Activated T-helper 1 cell treated with anti-CD3 and anti-CD28 coated beads, Interleukin-12 subunit alpha, Interleukin-12 subunit beta, Interleukin-2, Interleukin-4 antibody, amounts not matched to agents 30 ng/mL and 10 ng/mL and 1 ng/mL, durations not matched to agents 14 hours and 24 hours and 36 hours (primary cell): ENCODE data around the gene KIF12. TPM values are rescaled to one million over a fixed set of nuclear protein-coding genes. Genes with fewer than 3 reads are reported as not detected.

Source experiments
- DNase-seq: peaks from one replicate; pipeline ENCODE4 v3.0.0; 2021; ENCODE audit warnings: low spot score
- H3K27ac Mint-ChIP-seq: one replicate; pipeline ENCODE4 v1.8.0; 2021; ENCODE audit warnings: mild to moderate bottlenecking, mixed read lengths
- H3K27me3 Mint-ChIP-seq: one replicate; pipeline ENCODE4 v1.8.0; 2022; ENCODE audit warnings: mild to moderate bottlenecking, moderate library complexity, mixed read lengths; ENCODE audit not compliant: insufficient read depth
- H3K36me3 Mint-ChIP-seq: one replicate; pipeline ENCODE4 v1.8.0; 2021; ENCODE audit warnings: low read depth, mixed read lengths
- H3K4me1 Mint-ChIP-seq: one replicate; pipeline ENCODE4 v1.8.0; 2021; ENCODE audit warnings: low read depth, mixed read lengths
- H3K4me3 Mint-ChIP-seq: one replicate; pipeline ENCODE4 v1.8.0; 2021; ENCODE audit warnings: mild to moderate bottlenecking, moderate library complexity, mixed read lengths
- H3K9me3 Mint-ChIP-seq: one replicate; pipeline ENCODE4 v1.8.0; 2021; ENCODE audit warnings: mixed read lengths
- intact Hi-C: fragments of 100-400 bp; cut with micrococcal nuclease; formaldehyde crosslinking; loops from one replicate; pipeline ENCODE4 v1.15.1; 2024
- total RNA-seq: library from RNA; stranded (reverse); gene quantifications from 2 replicates; pipeline ENCODE4 v1.2.3, GENCODE V29; 2022

The KIF12 gene
- total RNA-seq, 1 donor from 2014 or later: not detected

- H3K9me3 Mint-ChIP-seq: no peaks in the 10 kb centered on the region
- intact Hi-C loops: no loop called here
- DNase-seq: no peak
- H3K36me3 Mint-ChIP-seq: no peaks in the 10 kb centered on the region
- H3K27ac Mint-ChIP-seq: no peak overlapping the region
- H3K27me3 Mint-ChIP-seq: peaks cover 19% of the 10 kb centered on the region
- H3K4me1 Mint-ChIP-seq: peaks cover 5% of the 10 kb centered on the region
- no peak overlapping the region for H3K4me3 Mint-ChIP-seq
Measured at GRCh38 chr9:114093761-114094505, 5.2 kb downstream of the KIF12 start.

GRCh38 chr9:114093031-114093471, 6.0 kb downstream of the KIF12 start:
- intact Hi-C loops: no loop called here
- DNase-seq: no peak
- H3K27ac Mint-ChIP-seq: no peak overlapping the region
- no peak overlapping the region for H3K4me3 Mint-ChIP-seq
- H3K27me3 Mint-ChIP-seq: peaks cover 18% of the 10 kb centered on the region
- no peaks in the 10 kb centered on the region for H3K36me3 Mint-ChIP-seq
- H3K4me1 Mint-ChIP-seq: peaks cover 5% of the 10 kb centered on the region
- no peaks in the 10 kb centered on the region for H3K9me3 Mint-ChIP-seq

GRCh38 chr9:114092336-114092735, 6.8 kb downstream of the KIF12 start:
- H3K9me3 Mint-ChIP-seq: no peaks in the 10 kb centered on the region
- H3K27ac Mint-ChIP-seq: no peak overlapping the region
- no peak for DNase-seq
- peaks cover 14% of the 10 kb centered on the region for H3K27me3 Mint-ChIP-seq
- intact Hi-C loops: no loop called here
- peaks cover under 1% of the 10 kb centered on the region for H3K4me1 Mint-ChIP-seq
- H3K4me3 Mint-ChIP-seq: no peak overlapping the region
- H3K36me3 Mint-ChIP-seq: no peaks in the 10 kb centered on the region

- DNase-seq: no peak
- no peaks in the 10 kb centered on the region for H3K4me1 Mint-ChIP-seq
- H3K27me3 Mint-ChIP-seq: peaks cover 8% of the 10 kb centered on the region
- intact Hi-C loops: no loop called here
- H3K36me3 Mint-ChIP-seq: no peaks in the 10 kb centered on the region
- no peak overlapping the region for H3K27ac Mint-ChIP-seq
- H3K9me3 Mint-ChIP-seq: no peaks in the 10 kb centered on the region
- H3K4me3 Mint-ChIP-seq: no peak overlapping the region
Measured at GRCh38 chr9:114091711-114092110, 7.4 kb downstream of the KIF12 start.

- DNase-seq: no peak
- intact Hi-C loops: no loop called here
- H3K27me3 Mint-ChIP-seq: peaks cover 2% of the 10 kb centered on the region
- H3K36me3 Mint-ChIP-seq: no peaks in the 10 kb centered on the region
- H3K27ac Mint-ChIP-seq: no peak overlapping the region
- no peaks in the 10 kb centered on the region for H3K4me1 Mint-ChIP-seq
- H3K9me3 Mint-ChIP-seq: no peaks in the 10 kb centered on the region
- H3K4me3 Mint-ChIP-seq: no peak overlapping the region
Measured at GRCh38 chr9:114090798-114091197, 8.3 kb downstream of the KIF12 start.

- DNase-seq: no peak
- intact Hi-C loops: no loop called here
- no peaks in the 10 kb centered on the region for H3K4me1 Mint-ChIP-seq
- H3K9me3 Mint-ChIP-seq: no peaks in the 10 kb centered on the region
- H3K36me3 Mint-ChIP-seq: no peaks in the 10 kb centered on the region
- H3K4me3 Mint-ChIP-seq: no peak overlapping the region
- H3K27me3 Mint-ChIP-seq: no peaks in the 10 kb centered on the region
- H3K27ac Mint-ChIP-seq: no peak overlapping the region
Measured at GRCh38 chr9:114089206-114089840, 9.8 kb downstream of the KIF12 start.

DNA sequence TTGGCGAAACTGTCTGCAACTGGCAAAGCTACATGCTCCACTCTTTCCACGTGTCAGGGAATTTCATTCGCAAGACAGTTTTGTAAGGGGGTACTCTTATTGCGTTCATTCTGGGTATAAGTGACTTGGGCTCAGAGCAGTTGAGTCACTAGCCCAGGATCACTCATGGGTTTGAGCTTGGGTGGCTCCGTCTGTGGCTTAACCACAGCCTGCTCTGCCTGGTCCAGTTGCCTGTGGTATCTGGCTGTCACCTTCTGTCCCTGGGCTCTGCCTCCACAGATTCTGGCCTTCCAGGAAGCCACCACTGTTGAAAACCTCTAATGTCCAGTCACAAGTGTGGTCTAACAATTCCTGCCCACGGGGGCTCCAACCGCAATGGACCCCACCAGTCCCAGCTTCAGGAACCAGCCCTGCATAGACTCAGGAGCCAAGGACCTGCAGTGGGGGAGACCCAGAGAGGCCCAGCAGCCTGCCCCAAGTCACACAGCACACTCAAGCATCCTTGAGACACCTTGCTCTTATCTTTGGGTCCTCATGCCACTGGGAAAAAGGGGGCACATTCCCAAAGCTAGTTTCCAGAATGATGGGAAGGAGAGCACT, 10.4 kb downstream of the KIF12 start:
- Mint-ChIP-seq H3K27ac (no peak overlapping the region), H3K27me3 (no peaks in the 10 kb centered on the region), H3K36me3 (no peaks in the 10 kb centered on the region), H3K4me1 (no peaks in the 10 kb centered on the region), H3K9me3 (no peaks in the 10 kb centered on the region), H3K4me3 (no peak overlapping the region)
- intact Hi-C loops: no loop called here
- no peak for DNase-seq

DNA sequence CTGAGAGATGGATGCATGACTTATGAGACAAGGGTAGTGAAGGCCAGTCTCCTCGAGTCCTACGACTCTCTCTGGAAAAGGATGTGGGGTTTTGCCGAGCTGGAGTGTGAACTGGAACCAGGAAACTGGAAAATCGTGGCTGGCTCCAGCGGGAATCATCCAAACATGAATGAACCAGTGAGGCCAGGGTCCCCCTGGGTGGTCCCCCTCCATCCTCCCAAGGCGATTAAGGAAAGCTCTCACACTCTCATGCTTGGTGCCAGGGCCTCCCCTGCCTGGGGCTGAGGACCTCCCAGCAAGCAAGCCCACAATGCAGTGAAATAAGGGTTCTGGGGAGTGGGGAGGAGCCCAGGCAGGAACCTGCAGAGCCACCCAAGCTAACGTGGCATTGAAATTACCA, 11.4 kb downstream of the KIF12 start:
- Mint-ChIP-seq H3K27me3 (no peaks in the 10 kb centered on the region), H3K27ac (no peak overlapping the region), H3K4me1 (no peaks in the 10 kb centered on the region), H3K9me3 (no peaks in the 10 kb centered on the region), H3K36me3 (no peaks in the 10 kb centered on the region), H3K4me3 (no peak overlapping the region)
- DNase-seq: no peak
- intact Hi-C loops: no loop called here

GRCh38 chr9:114086607-114087006, 12.5 kb downstream of the KIF12 start:
- Mint-ChIP-seq H3K4me1 (no peaks in the 10 kb centered on the region), H3K27me3 (no peaks in the 10 kb centered on the region), H3K4me3 (no peak overlapping the region), H3K36me3 (no peaks in the 10 kb centered on the region), H3K9me3 (no peaks in the 10 kb centered on the region), H3K27ac (no peak overlapping the region)
- intact Hi-C loops: no loop called here
- no peak for DNase-seq

- Mint-ChIP-seq H3K4me3 (no peak overlapping the region), H3K27me3 (no peaks in the 10 kb centered on the region), H3K27ac (no peak overlapping the region), H3K4me1 (no peaks in the 10 kb centered on the region), H3K9me3 (no peaks in the 10 kb centered on the region), H3K36me3 (no peaks in the 10 kb centered on the region)
- DNase-seq: no peak
- intact Hi-C loops: no loop called here
Measured at GRCh38 chr9:114086009-114086408, 13.1 kb downstream of the KIF12 start.

- no peaks in the 10 kb centered on the region for H3K4me1 Mint-ChIP-seq
- H3K9me3 Mint-ChIP-seq: no peaks in the 10 kb centered on the region
- intact Hi-C loops: no loop called here
Measured at GRCh38 chr9:114085387-114085789, 13.7 kb downstream of the KIF12 start.

DNA sequence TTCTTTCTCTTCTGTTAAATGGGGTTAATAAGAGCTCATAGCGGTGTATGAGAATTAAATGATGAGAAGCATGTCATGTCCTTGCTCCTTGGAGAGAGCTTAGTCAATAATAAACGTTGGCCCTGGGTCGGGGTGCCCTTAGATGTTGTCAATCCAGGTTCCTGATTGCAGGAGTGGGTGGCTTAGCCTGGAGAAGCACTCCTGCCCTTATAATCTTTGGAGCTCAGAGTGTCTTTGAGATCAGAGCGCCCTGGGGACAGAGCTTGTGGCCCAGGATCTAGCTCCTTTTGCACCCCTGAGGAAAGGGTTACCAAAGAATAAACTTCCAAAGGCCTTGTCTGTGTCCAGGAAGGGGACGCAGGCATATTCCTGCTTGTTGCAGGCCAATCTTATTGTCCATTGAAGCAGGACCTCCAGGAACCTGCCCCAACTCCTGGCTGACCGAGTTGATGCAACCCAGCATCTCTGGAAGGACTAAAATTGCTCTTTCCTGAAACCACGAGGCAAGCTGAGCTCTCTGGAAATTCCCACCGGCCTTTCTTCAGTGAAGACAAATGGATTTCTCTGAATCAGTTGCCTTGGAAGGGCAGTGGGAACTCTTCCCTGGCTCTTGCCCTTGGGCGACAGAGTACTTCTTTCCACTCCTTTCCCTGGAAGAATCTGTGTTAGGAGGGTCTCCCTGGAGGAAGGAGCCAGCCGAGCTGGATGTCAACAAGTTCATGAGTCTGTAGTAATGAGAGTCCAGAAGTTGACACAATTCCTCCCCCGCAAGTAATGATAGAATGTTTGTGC, 14.6 kb downstream of the KIF12 start:
- Mint-ChIP-seq H3K36me3 (no peaks in the 10 kb centered on the region), H3K27me3 (no peaks in the 10 kb centered on the region), H3K4me3 (no peak overlapping the region), H3K4me1 (no peaks in the 10 kb centered on the region), H3K27ac (no peak overlapping the region), H3K9me3 (no peaks in the 10 kb centered on the region)
- intact Hi-C loops: no loop called here
- no peak for DNase-seq

More at GRCh38 chr9:114085387-114085789, 13.7 kb downstream of the KIF12 start:
- Mint-ChIP-seq H3K27ac (no peak overlapping the region), H3K36me3 (no peaks in the 10 kb centered on the region), H3K4me3 (no peak overlapping the region), H3K27me3 (no peaks in the 10 kb centered on the region)
- no peak for DNase-seq

GRCh38 chr9:114083666-114084065, 15.4 kb downstream of the KIF12 start:
- Mint-ChIP-seq H3K27ac (no peak overlapping the region), H3K36me3 (no peaks in the 10 kb centered on the region), H3K4me1 (no peaks in the 10 kb centered on the region), H3K9me3 (no peaks in the 10 kb centered on the region), H3K4me3 (no peak overlapping the region), H3K27me3 (no peaks in the 10 kb centered on the region)
- intact Hi-C loops: no loop called here
- no peak for DNase-seq
